KG1 (cell line): ENCODE measurements around the gene FAM222A.

Experiments
- DNase-seq: peaks from one replicate; lab custom pipeline; 2025; lab: John Stamatoyannopoulos, UW

Gene FAM222A

GRCh38 chr12:109713187-109714070, at the start of gene FAM222A:
Gene FAM222A, plus strand, starts transcription at chr12:109713825. Its CDS starts 30,322 bp downstream, at chr12:109744147.
- peak; percentile 90 for DNase-seq

GRCh38 chr12:109664402-109664801, 49.2 kb upstream of the FAM222A start:
- no peak for DNase-seq

DNA sequence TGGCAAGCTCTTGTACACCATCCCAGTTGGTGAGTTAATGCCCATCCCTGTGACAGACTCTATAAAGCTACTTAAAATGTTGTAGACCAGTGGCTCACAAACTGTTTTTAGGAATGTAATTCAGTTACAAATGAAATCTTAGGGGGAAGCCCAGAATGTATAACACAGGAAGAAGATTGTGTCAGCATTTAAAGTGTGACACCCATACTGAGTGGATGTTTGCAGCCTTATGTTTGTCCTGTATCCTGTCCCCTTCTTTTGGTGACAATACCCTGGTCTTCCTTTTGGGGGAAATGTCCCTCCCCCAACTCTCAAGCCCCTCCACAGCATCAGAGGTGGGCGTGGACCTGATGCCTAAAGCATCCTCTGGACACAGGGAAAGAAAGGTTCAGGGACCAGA, 47.6 kb upstream of the FAM222A start:
- no peak for DNase-seq

DNA sequence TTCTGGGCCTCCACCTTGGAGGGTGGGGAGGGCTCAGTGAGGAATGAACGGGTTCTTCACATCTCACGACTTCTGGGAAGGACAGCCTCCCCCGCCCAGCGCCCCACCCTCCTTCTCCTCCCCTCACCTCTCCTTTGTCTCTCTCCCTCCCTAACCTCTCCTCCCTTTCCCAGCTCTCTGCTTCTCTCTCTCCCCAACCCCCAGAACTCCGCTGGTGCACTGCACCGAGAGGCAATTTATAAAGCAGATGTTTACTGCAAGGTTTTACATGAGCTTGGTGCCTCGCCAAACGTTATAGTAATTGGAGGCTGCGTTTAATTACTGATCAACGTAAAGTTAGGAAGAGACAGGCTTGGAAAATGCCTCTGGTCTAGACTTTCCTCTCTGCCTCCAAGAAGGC, 42.9 kb upstream of the FAM222A start:
- DNase-seq: no peak

DNA sequence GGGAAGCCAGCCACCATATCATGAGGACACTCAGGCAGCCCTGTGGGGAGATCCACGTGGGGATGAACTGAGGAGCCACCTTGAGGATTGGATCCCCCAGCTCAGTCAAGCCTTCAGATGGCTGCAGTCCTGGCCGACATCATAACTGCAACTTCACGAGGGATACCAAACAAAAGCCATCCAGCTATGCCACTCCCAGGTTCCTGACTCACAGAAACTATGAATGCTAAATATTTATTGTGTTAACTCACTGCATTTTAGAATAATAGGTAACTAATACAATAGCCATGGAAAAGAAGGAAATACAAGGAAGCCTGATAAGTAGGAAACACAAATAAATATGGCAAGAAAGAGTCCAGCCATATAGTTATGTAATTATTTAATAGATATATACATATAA, 42.1 kb upstream of the FAM222A start:
- no peak for DNase-seq

- no peak for DNase-seq
Observed at GRCh38 chr12:109673379-109673778, 40.2 kb upstream of the FAM222A start.

GRCh38 chr12:109673884-109674283, 39.7 kb upstream of the FAM222A start:
- no peak for DNase-seq

DNA sequence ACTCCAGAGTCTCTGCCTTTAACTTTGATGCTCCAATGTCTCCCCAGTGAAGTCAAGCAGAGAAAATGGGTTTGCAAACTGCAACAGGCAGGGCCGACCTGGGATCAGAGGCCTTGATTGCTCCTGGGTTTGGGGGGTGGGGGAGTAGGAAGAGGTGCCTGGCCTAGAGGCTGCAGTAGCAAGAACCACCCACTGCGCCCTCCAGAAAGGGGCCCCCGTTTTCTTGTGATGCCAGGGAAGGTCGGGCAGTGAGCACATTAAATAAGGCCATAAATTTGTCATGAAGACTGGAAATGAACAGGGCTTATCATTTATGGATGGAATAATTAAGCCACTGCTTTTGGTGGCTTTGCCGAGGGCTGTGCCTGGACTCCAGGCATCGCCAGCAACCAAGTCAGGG, 38.2 kb upstream of the FAM222A start:
- no peak for DNase-seq

DNA sequence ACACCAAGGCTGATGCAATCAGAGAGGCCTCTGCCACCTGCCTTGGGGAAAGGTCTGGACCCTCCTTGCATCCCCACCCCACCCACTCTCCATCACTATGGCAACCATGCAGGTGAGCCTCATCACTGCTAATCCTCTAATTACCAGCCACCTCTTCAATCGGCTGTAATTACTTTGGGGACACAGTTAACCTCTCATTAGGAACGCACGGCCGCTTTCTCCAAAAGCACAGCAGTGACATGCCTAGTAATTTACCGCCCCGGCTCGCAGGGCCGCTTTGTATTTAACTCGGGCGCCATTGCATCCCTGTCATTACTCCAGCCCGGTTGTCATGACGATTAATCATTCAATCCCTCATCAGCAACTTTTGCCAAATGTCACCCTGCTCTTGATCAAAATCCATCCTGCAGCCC, 36.3 kb upstream of the FAM222A start:
- no peak for DNase-seq

DNA sequence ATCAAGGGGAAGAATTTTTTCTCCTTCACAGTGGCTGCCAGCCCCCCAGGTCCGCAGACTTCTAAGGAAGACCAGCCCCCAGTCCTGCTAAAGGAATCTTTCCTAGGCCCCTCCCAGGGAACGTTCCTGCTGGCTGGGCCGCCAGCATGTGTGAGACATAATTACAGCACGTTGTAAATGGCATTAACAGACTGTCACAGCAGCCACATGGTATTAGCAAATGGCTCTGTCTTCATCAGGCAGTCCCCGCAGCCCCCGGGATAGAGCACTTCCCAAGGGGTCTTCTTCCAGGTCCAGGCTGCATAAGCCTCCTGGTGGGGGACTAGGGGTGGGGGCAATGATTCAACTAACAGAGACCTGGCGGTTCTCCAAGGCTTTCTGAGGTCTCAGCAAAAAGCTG, 34.9 kb upstream of the FAM222A start:
- no peak for DNase-seq

- DNase-seq: no peak
Observed at GRCh38 chr12:109679501-109680263, 33.9 kb upstream of the FAM222A start.

- DNase-seq: no peak
Observed at GRCh38 chr12:109680264-109681005, 33.2 kb upstream of the FAM222A start.

- DNase-seq: no peak
Observed at GRCh38 chr12:109681986-109682707, 31.5 kb upstream of the FAM222A start.

GRCh38 chr12:109682708-109683060, 30.9 kb upstream of the FAM222A start:
- DNase-seq: no peak

DNA sequence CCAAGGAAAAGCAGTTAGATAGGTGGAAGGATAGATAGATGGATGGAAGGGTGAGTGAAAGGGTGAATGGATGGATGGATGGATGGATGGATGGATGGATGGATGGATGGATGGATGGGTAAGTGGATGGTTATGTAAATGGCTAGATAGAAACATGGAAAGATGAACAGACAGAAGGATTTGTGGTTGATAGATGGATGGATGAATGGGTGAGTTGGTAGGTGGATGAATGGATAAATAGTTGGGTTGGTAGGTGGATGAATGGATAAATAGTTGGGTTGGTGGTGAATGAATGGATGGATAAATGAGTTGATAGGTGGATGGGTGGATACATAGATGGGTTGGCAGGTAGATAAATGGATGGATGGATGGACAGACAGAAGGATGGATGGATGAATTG, 30.3 kb upstream of the FAM222A start:
- no peak for DNase-seq

DNA sequence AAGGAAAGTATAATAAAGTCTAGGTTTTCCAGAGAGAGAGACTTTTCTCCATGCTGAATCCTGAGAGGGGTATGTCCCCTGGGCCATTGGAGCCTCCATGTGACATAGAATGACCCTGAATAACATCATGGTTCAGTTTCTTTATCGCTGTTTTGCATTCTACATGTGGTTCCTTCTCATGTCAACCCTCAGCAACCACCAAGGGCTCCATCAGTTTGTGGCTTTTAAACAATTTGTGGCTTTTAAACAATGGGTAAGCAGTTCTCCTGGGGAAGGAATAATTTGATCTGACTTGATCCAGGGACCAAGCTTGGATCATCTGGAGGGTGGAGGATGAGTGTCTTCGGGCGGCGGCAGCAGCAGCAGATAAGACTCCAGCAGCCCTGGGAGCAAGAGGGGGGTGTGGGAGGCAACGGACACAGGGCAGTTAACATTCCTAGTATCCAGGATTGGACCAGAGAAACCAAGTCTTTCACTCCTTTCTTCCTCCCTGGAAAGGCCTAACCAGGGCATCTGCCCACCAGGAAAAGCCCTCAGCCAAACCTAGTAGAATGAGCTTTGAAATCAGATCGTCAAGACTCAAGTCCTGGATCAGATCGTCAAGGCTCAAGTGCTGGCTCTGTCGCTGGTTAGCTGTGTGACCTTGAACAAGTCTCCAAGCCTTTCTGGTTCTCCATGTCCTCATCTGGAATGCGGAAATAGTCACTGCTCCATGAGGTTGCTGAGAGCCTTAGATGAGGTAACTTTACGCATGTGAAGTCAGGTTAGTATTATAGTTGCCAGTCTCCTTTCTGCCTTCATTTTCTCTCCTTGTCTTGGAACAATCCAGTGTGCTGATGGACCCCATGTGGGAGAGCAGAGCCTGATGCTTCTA, 27.8 kb upstream of the FAM222A start:
- DNase-seq: no peak

- no peak for DNase-seq
Observed at GRCh38 chr12:109686523-109686922, 27.1 kb upstream of the FAM222A start.

GRCh38 chr12:109687250-109687649, 26.4 kb upstream of the FAM222A start:
- DNase-seq: no peak

GRCh38 chr12:109689426-109689825, 24.2 kb upstream of the FAM222A start:
- DNase-seq: no peak

DNA sequence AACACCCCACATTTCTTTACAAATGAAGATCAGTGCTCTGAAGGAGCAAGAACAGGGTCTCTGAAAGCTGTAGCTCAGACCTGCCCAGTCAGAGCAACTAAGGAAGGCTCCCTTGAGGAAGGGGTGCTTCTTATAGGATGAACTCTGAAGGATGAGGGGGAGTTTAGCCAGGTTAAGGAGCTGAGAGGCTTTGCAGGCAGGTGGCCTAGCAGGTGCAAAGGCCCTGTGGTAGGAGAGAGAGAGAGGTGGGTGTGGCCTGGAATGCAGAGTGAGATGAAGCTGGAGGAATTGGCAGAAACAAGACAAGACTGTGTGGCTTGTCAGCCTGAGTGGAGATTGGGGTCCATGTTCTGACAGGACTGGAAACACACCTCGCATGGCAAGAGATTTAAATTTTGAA, 20.5 kb upstream of the FAM222A start:
- DNase-seq: no peak
